Measurements from ENCODE around the gene PCCA. TPM values are rescaled to one million over a fixed set of nuclear protein-coding genes. Genes with fewer than 3 reads are reported as not detected.
"Not testable (repeated sequence)": the region's sequence is repeated elsewhere in the genome, so short reads cannot be mapped to it uniquely, and the experiment has no call there.

Gene PCCA
- total RNA-seq, 4 donors from 2014 or later, result 24.8 to 122 (median 53.0) TPM

- Histone ChIP-seq H3K4me1 (no peaks in the 10 kb centered on the region), H3K9me3 (no peaks in the 10 kb centered on the region), H3K36me3 (no peaks in the 10 kb centered on the region), H3K27me3 (no peaks in the 10 kb centered on the region), H3K27ac (no peak overlapping the region), H3K4me3 (no peak overlapping the region)
- TF ChIP-seq CTCF (IDR thresholded peaks at IDR 0.05), result no peak
- TF ChIP-seq POLR2A (IDR thresholded peaks at IDR 0.05), result no peak
- DNase-seq, result no peak
- intact Hi-C loops (cut with DNase I; ENCODE audit: low total_unique reads), result no loop called here
Observed at GRCh38 chr13:100149389-100149788, 60.5 kb downstream of the PCCA start.

GRCh38 chr13:100150711-100151110 is 61.8 kb downstream of the PCCA start:
- H3K9me3 ChIP-seq; H3K4me1 ChIP-seq; H3K4me3 ChIP-seq; H3K27ac ChIP-seq; H3K27me3 ChIP-seq; DNase-seq; intact Hi-C loops (cut with DNase I; ENCODE audit: low total_unique reads); H3K36me3 ChIP-seq: not testable (repeated sequence)

- DNase-seq, result no peak
- Histone ChIP-seq H3K4me1 (no peaks in the 10 kb centered on the region), H3K27me3 (no peaks in the 10 kb centered on the region), H3K9me3 (no peaks in the 10 kb centered on the region), H3K36me3 (no peaks in the 10 kb centered on the region), H3K4me3 (no peak overlapping the region), H3K27ac (no peak overlapping the region)
- TF ChIP-seq POLR2A (IDR thresholded peaks at IDR 0.05), result no peak
- no peak for TF ChIP-seq CTCF (IDR thresholded peaks at IDR 0.05)
- intact Hi-C loops (cut with DNase I; ENCODE audit: low total_unique reads), result no loop called here
Observed at GRCh38 chr13:100154842-100155416, 66.0 kb downstream of the PCCA start.

- intact Hi-C loops (cut with DNase I; ENCODE audit: low total_unique reads), result no loop called here
- Histone ChIP-seq H3K9me3 (no peaks in the 10 kb centered on the region), H3K4me1 (no peaks in the 10 kb centered on the region), H3K36me3 (no peaks in the 10 kb centered on the region), H3K27ac (no peak overlapping the region), H3K27me3 (no peaks in the 10 kb centered on the region), H3K4me3 (no peak overlapping the region)
- no peak for TF ChIP-seq CTCF (IDR thresholded peaks at IDR 0.05)
- no peak for TF ChIP-seq POLR2A (IDR thresholded peaks at IDR 0.05)
- no peak for DNase-seq
Observed at GRCh38 chr13:100156788-100157187, 67.9 kb downstream of the PCCA start.

- no peaks in the 10 kb centered on the region for H3K4me1 ChIP-seq
- intact Hi-C loops (cut with DNase I; ENCODE audit: low total_unique reads), result no loop called here
- H3K9me3 ChIP-seq, result no peaks in the 10 kb centered on the region
- H3K27ac ChIP-seq, result no peak overlapping the region
- no peak overlapping the region for H3K4me3 ChIP-seq
- no peak for DNase-seq
- TF ChIP-seq POLR2A (IDR thresholded peaks at IDR 0.05) (no peak), CTCF (IDR thresholded peaks at IDR 0.05) (no peak)
- no peaks in the 10 kb centered on the region for H3K36me3 ChIP-seq
- H3K27me3 ChIP-seq, result no peaks in the 10 kb centered on the region
Observed at GRCh38 chr13:100158569-100158968, 69.7 kb downstream of the PCCA start.

- no peak for DNase-seq
- intact Hi-C loops (cut with DNase I; ENCODE audit: low total_unique reads), result no loop called here
- H3K27ac ChIP-seq, result no peak overlapping the region
- H3K36me3 ChIP-seq, result no peaks in the 10 kb centered on the region
- no peaks in the 10 kb centered on the region for H3K9me3 ChIP-seq
- no peaks in the 10 kb centered on the region for H3K4me1 ChIP-seq
- TF ChIP-seq CTCF (IDR thresholded peaks at IDR 0.05) (no peak), POLR2A (IDR thresholded peaks at IDR 0.05) (no peak)
- no peak overlapping the region for H3K4me3 ChIP-seq
- H3K27me3 ChIP-seq, result no peaks in the 10 kb centered on the region
Observed at GRCh38 chr13:100159584-100159983, 70.7 kb downstream of the PCCA start.
